Measurements from ENCODE around the gene KAZN. TPM values are rescaled to one million over a fixed set of nuclear protein-coding genes. Genes with fewer than 3 reads are reported as not detected.

The KAZN gene
- total RNA-seq, 1 donor from 2014 or later = 2.8 TPM

DNA sequence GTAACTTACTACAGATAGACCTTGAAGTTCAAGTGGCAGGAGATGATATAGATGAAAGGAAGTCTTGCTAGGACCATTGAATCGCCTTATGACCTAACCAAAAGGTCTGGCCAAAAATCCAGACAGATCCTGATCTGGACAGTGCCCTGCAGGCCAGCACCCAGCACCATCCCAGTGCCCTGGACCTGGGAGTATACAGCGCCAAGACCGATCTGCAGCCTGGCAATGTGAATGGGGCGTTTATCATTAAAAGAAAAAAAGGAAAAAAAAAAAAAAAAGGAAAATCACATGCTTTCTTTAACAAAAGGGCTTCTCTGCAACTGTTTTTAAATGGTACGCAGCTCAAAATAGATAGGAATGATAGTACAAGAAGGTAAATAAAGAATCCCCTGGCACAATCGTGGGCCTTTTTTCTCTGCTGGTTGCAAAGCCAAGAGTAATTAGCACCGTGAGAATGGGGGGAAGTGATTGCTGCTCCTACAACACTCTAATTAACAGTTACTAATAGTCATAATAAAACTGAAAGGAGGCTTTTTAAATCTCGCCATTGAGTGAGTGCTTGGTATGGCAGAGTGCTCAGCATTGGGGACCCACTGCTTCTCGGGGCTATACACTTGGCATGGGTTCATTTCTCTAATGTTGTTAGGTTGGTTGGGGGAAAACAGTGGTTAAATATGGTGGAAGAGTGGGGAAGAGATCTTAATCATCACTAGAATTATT is 146.7 kb downstream of the KAZN start:
- no peaks in the 10 kb centered on the region for H3K27me3 ChIP-seq (ENCODE audit: control insufficient read depth, insufficient read depth, low read length)
- H3K4me3 ChIP-seq (ENCODE audit: low read depth, low read length) = no peak overlapping the region
- H3K36me3 ChIP-seq (ENCODE audit: control insufficient read depth, insufficient read depth, low read length) = no peaks in the 10 kb centered on the region
- no peak for DNase-seq (ENCODE audit: low read depth)
- TF ChIP-seq, protein P1, sequence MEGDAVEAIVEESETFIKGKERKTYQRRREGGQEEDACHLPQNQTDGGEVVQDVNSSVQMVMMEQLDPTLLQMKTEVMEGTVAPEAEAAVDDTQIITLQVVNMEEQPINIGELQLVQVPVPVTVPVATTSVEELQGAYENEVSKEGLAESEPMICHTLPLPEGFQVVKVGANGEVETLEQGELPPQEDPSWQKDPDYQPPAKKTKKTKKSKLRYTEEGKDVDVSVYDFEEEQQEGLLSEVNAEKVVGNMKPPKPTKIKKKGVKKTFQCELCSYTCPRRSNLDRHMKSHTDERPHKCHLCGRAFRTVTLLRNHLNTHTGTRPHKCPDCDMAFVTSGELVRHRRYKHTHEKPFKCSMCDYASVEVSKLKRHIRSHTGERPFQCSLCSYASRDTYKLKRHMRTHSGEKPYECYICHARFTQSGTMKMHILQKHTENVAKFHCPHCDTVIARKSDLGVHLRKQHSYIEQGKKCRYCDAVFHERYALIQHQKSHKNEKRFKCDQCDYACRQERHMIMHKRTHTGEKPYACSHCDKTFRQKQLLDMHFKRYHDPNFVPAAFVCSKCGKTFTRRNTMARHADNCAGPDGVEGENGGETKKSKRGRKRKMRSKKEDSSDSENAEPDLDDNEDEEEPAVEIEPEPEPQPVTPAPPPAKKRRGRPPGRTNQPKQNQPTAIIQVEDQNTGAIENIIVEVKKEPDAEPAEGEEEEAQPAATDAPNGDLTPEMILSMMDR (IDR thresholded peaks at IDR 0.05; ENCODE audit: insufficient read depth, low read length, poor library complexity, severe bottlenecking) = no peak

DNA sequence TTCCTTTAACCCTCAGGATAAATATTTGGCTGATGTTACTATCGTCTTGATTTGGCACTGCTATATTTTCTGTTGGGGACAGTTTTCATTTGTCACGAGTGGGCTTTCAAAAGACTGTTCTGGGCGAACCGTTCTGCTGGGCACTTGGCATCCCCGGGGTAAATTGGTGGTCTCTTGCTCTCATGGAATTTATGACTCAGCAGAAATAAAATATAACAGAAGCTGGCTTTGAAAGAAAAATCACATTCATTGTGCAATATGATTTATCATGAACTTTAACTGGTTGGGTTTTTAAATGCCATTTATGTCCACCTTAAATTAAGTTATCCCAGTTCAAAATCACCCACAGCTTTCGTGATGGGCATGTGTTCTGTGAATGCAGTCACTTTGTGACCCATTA is 147.3 kb downstream of the KAZN start:
- TF ChIP-seq, protein P1 (IDR thresholded peaks at IDR 0.05; ENCODE audit: insufficient read depth, low read length, poor library complexity, severe bottlenecking) = no peak
- H3K36me3 ChIP-seq (ENCODE audit: control insufficient read depth, insufficient read depth, low read length) = no peaks in the 10 kb centered on the region
- DNase-seq (ENCODE audit: low read depth) = no peak

DNA sequence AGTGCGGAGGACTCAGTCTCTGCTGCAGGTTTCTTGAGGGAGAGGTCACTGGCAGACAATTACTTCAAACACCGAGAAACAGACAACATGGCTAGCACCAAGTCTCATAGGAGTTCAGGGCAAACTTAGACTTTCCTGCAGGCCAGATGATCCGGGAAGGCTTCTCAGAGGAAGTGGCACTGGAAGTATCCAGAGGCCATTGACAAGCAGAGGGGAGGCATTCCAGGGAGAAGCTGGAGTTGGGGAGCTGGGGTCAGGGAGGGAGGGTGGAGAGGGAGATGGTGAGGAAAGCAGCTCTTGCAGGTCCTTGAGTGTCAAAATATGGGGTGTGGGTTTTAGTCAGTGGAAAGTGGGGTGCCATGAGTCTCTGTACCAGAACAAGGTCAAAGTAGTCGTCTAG is 147.9 kb downstream of the KAZN start:
- no peak overlapping the region for H3K4me3 ChIP-seq (ENCODE audit: low read depth, low read length)
- DNase-seq (ENCODE audit: low read depth) = no peak
- no peaks in the 10 kb centered on the region for H3K36me3 ChIP-seq (ENCODE audit: control insufficient read depth, insufficient read depth, low read length)
- no peaks in the 10 kb centered on the region for H3K27me3 ChIP-seq (ENCODE audit: control insufficient read depth, insufficient read depth, low read length)
- TF ChIP-seq, protein P1 (IDR thresholded peaks at IDR 0.05; ENCODE audit: insufficient read depth, low read length, poor library complexity, severe bottlenecking) = no peak

More for the DNA sequence above, 147.3 kb downstream of the KAZN start:
- Histone ChIP-seq H3K4me3 (ENCODE audit: low read depth, low read length) (no peak overlapping the region), H3K27me3 (ENCODE audit: control insufficient read depth, insufficient read depth, low read length) (no peaks in the 10 kb centered on the region)

DNA sequence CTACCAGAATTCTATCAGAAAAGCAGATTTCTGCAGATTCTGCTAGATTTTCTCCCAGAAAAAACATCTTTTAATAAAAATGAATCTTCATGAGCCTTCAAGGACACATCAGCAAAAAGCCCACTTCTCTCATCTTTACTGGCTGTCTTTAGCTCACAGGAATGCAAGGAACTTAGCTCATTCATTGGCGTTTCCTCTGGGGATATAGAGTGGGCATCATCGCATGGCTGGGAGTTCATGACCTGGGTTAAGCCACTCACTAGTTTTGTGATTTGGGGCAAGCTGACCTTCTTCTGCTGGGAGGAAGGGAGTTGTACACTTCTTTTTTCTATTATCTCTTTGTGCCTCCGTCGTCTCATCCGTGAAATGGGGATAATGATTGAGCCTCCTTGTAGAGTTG is 149.7 kb downstream of the KAZN start:
- no peak for DNase-seq (ENCODE audit: low read depth)
- TF ChIP-seq, protein P1 (IDR thresholded peaks at IDR 0.05; ENCODE audit: insufficient read depth, low read length, poor library complexity, severe bottlenecking) = no peak
- Histone ChIP-seq H3K4me3 (ENCODE audit: low read depth, low read length) (no peak overlapping the region), H3K36me3 (ENCODE audit: control insufficient read depth, insufficient read depth, low read length) (no peaks in the 10 kb centered on the region), H3K27me3 (ENCODE audit: control insufficient read depth, insufficient read depth, low read length) (no peaks in the 10 kb centered on the region)

DNA sequence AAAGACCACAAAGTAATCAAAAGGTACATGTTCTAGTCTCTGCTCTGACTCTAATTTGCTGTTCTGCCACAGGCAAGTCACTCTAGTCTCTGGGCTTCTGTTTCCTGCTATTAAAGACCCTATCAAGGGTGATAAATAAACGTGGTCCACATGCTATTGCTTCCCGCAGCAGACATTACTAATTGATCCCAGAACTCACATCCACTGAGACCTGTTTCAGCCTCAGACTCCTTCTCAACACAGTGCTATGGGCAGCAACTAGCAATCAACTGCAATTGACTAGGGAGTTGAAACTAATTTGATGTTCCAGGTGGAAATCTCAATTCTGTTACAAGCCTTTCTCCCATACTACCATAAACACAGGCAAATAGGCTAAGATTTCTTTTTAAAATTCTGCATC is 150.5 kb downstream of the KAZN start:
- Histone ChIP-seq H3K27me3 (ENCODE audit: control insufficient read depth, insufficient read depth, low read length) (no peaks in the 10 kb centered on the region), H3K36me3 (ENCODE audit: control insufficient read depth, insufficient read depth, low read length) (no peaks in the 10 kb centered on the region), H3K4me3 (ENCODE audit: low read depth, low read length) (no peak overlapping the region)
- DNase-seq (ENCODE audit: low read depth) = no peak
- TF ChIP-seq, protein P1 (IDR thresholded peaks at IDR 0.05; ENCODE audit: insufficient read depth, low read length, poor library complexity, severe bottlenecking) = no peak

DNA sequence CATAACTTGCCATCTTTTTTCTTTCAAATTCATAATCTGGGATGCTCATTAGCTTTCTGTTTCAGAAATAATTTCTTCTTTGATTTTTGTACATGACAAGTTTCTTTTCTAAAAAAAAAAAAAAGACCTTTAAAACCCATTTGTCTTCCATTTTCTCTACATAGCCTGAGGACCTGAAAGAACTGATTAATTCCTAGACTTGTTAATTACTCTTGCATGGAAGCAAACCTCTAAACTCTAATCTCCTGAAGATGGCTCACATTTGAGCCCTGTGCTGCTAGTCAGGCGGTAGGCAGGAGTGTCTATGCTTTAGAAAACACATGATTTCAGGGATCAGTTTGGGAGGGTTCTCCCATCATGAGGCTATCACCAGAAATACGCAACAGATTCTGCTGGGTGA is 152.0 kb downstream of the KAZN start:
- no peak for DNase-seq (ENCODE audit: low read depth)
- H3K36me3 ChIP-seq (ENCODE audit: control insufficient read depth, insufficient read depth, low read length) = no peaks in the 10 kb centered on the region
- TF ChIP-seq, protein P1 (IDR thresholded peaks at IDR 0.05; ENCODE audit: insufficient read depth, low read length, poor library complexity, severe bottlenecking) = no peak
- no peaks in the 10 kb centered on the region for H3K27me3 ChIP-seq (ENCODE audit: control insufficient read depth, insufficient read depth, low read length)
- no peak overlapping the region for H3K4me3 ChIP-seq (ENCODE audit: low read depth, low read length)

Data from kidney epithelial cell (primary cell).